H54 (cell line): Measurements from ENCODE around the gene OR5B21.
A peak's percentile ranks its signal among the peaks of the same experiment; 100 is the strongest.

Experiments
- DNase-seq: peaks from one replicate; pipeline ENCODE4 v3.0.0; 2011; ENCODE audit warnings: low spot score, mixed read lengths; ENCODE audit not compliant: insufficient read length
- FAIRE-seq: peaks from 3 replicates; lab custom pipeline; 2011; peaks lifted over from hg19 to GRCh38; lab: Jason Lieb, UNC
- POLR2A ChIP-seq: IDR thresholded peaks from 2 replicates; pipeline ENCODE4 v1.6.1; 2011; ENCODE audit warnings: low read depth, mild to moderate bottlenecking, low read length

Gene OR5B21

DNA sequence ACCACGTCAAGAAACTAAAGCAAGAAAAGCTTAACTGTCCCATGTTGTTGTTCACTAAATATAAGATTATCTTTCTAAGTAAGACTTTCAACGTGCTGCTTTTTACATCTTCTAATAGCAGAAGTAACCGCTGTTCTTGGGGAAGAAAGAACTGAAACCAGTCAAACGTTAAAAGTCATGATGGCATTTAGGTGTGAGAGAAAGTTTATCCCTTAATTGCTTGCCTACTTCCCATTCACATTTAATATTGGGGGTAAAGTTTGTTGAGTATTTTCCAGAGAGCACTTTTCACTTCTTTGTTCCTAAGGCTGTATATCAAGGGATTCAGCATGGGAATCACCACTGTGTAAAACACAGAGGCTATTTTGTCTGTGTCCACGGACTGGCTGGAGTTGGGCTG, 970 bp downstream of the OR5B21 start:
- DNase-seq (no peak), FAIRE-seq (no peak)
- no peak for TF ChIP-seq POLR2A

DNA sequence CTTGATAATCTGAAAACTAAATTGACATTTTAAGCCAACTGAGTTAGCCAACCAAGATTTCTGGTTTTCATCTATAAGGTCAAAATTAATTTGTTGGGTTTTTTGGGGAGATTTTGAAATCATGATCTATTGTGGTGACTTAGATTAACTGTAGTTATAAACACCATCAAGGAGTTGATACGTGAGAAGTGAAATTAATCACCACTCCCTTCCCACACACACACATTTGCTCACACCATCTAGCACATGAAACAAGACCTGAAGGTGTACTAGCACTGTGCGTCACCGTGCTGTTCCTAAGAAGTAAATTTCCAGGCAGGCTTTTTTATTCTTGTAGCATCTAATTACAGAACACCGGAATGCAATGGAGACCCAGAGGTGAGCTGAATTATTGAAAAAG, 2.1 kb downstream of the OR5B21 start:
- TF ChIP-seq POLR2A = no peak

DNA sequence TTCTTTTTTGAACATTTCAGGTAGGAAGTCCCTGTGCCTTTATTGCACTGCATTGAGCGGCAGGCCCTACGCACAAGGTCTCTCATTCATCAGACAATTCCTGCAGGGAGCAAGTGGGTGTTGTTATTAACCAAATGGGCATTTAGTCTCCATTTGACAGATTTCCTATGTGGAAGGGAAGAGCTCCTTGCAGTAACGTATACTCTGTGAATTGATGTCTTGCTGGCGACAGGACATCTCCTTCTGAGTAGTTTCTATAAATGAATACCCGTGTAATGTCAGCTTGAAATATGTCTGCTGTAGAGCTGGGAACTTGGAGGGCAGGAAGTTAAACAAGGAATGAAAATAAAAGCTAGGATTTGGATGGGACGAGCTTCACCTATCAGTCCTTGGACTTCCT, 3.7 kb downstream of the OR5B21 start:
- no peak for DNase-seq
- FAIRE-seq = no peak
- TF ChIP-seq POLR2A = no peak

More for the DNA sequence above, 2.1 kb downstream of the OR5B21 start:
- DNase-seq (no peak), FAIRE-seq (no peak)

DNA sequence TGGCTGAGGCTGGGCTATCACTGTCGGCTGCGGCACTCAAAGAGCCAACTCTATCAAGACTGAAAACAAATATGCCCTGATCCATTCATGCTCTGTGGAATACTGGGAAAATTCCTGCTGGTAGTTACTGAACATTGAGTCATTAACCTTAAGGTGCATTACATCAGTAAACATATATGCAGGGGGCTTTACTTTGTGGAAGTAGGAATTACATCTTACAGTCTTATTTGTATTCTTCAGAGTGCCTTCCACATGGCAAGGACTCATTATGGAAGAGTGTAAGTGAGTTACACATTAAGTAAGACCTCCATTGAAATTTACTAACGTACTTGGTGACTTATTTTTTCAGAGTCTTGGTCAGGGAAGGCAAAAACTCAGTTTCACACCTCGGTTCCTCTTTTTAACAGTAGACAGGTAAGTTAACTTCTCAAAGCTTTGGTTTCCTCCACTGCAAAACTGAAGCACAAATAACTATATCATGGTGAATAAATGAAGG, 4.5 kb downstream of the OR5B21 start:
- TF ChIP-seq POLR2A = no peak
- peak; percentile 69 for FAIRE-seq
- DNase-seq = no peak

DNA sequence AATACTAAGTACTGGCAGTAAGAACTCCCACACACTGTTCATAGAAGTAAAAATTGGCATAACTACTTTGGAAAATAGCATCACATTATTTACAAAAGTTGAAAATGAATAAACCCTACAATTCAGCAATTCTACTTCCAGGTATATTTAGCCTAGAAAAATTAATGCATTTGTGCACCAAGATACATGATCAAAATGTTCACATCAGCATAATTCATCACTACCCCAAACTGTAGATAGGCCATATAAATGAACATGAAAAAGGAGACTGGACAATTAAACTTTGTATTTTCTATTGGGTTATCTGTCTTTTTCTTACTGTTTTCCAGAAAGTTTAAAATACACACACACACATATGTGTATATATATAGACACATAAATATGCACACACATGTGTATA, 5.9 kb downstream of the OR5B21 start:
- no peak for FAIRE-seq
- DNase-seq = no peak
- no peak for TF ChIP-seq POLR2A

DNA sequence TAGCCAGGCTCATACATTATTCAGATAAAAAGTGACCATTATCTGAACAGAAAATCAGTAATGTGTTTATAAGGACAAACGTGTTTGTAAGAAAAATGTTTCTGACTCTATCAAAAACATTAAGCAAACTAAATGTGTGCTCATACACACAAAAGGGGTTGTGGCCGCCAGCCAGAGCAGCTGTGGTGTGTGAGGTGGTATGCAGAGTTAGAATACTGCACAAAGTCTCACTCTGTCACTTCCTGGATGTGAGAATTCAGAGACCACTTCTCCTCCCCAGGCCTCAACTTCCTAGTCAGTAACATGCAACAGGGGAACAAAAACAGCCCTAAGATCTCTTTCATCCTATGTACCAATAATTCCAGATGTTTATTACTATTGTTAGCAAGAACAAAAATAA, 9.4 kb downstream of the OR5B21 start:
- no peak for DNase-seq
- FAIRE-seq = no peak
- no peak for TF ChIP-seq POLR2A

DNA sequence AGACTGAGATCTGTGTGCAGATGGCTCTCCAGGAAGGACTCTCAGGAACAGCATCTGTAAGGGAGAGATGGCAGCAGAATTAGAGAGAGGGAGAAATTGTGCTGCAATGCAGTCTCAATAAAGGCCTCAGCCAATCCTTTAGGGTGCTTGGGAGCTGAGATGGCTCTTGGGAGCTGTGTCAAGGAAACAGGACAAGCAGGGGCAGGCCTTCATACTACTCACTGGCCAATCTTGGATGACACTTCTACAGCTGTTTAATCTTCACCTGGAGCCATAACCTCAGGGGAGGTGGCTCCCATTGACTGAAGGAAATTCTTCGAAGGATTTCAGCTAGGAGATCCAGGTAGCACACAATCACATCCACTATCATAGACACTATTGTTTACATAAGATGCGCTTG, 10.0 kb downstream of the OR5B21 start:
- no peak for FAIRE-seq
- DNase-seq = no peak
- no peak for TF ChIP-seq POLR2A

DNA sequence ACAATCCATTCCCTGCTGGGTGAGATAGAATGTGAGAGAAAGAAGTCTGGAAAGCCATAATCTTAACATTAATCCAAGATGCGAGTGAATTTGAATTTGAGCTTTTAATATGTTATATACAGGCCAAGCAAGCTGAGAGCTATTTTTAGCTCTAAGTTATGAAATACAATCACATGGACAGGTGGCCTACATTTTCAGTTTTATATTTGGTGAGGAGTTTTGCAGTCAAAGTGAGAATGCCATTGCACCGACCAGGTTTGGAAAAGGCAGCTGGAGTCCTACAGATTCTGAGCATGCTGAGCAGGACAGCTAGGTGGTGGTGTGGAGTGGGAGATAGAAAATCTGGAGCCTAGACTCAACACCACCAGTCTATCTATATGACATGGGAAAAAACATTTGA, 12.0 kb downstream of the OR5B21 start:
- FAIRE-seq (no peak), DNase-seq (no peak)
- TF ChIP-seq POLR2A = no peak

DNA sequence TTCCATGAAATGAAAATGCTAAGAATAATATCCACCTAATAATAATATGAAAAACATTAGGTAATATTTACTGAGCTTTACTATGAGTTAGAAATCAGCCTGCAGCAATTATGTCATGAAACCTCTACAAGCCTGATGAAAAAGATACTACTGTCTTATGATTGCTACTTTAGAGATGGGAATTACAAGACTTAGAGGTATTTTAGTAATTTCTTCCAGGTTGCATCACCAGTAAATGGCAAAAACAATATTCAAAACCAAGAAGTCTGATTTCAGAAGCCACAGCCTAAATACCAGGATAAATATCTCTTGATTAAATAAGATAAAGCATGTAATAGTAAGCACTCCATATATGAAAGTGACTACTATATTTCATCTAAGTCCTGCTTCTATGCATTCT, 13.8 kb downstream of the OR5B21 start:
- FAIRE-seq = no peak
- no peak for TF ChIP-seq POLR2A
- no peak for DNase-seq

DNA sequence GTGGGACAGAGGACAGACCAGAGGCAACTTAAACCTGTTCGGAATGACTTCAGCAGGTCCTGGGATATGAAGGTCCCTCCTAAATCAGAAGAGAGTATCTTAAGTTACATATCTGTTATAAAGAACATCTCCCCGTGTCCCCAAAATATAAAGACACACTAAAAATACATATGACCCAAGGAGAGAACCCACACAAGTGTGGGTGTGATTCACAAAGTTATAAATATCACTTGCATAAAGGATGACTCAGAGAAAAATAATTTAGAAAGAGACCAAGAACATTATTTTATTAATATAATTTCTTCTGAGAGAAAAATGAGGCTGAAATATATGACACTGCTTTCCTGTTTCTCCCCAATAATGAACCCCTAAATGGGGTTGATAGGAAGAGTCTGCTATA, 14.2 kb downstream of the OR5B21 start:
- DNase-seq (no peak), FAIRE-seq (no peak)
- no peak for TF ChIP-seq POLR2A

DNA sequence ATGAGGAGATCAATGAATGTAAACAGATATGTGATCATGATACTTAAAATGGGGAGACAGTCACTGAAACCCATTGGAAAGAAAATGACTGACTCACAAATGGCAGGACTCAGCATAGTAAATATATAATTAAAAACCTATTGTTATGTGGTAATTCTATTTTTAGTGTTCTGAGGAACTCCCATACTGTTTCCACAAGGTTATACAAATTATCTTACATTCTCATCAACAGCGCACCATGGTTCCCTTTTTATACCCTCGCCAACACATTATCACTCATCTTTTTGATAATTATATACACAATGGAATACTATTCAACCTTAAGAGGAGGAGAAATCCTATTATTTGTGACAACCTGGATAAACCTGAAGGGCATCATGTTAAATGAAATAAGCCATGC, 17.1 kb downstream of the OR5B21 start:
- TF ChIP-seq POLR2A = no peak
- DNase-seq = no peak
- no peak for FAIRE-seq

DNA sequence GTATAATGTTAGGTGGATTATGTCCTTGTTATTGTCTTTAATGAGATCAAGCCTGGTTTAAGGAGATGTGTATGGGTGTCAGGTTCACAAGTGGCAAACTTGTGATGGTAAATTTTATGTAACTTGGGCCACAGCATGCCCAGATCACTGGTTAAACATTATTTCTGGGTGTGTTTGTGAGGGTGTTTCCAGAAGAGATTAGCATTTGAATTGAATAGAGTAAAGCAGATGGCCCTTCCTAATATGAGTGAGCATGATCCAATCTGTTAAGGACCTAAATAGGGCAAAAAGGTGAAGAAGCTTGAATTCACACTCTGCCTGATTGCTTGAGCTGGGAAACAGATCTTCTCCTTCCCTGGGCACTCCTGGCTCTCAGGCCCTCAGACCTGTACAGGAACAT, 20.7 kb downstream of the OR5B21 start:
- FAIRE-seq = no peak
- no peak for TF ChIP-seq POLR2A
- DNase-seq = no peak

DNA sequence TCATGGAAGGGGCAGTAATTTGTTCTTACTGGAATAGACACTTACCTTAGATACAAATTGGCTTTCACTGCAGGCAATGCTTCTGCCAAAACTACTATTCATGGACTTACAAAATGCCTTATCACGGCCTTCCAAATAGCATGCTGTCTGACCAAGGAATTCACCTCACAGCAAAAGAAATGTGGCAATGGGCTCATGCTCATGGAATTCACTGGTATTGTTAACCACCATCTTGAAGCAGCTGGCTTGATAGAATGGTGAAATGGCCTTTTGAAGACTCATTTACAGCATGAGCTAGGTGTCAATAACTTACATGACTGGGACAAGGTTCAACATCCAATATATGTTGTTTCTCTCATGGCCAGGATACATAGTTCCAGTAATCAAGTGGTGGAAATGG, 21.9 kb downstream of the OR5B21 start:
- no peak for FAIRE-seq
- TF ChIP-seq POLR2A = no peak
- DNase-seq = no peak

DNA sequence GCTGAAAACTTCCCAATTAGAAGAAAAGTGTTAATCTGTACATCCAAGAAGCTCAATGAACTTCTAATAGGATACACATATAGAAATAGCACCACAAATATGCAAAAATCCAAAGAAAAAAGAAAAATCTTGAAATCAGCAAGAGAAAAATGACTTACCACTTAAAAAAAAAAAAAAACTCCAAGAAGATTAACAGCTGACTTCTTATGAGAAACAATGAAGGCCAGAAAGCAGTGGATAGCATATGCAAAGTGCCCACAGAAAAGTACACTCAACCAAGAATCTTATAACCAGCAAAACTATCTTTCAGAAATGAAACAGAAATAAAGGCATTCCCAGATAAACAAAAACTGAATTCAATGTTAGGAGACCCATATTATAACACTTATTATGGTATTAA, 36.0 kb downstream of the OR5B21 start:
- FAIRE-seq (no peak), DNase-seq (no peak)
- TF ChIP-seq POLR2A = no peak

DNA sequence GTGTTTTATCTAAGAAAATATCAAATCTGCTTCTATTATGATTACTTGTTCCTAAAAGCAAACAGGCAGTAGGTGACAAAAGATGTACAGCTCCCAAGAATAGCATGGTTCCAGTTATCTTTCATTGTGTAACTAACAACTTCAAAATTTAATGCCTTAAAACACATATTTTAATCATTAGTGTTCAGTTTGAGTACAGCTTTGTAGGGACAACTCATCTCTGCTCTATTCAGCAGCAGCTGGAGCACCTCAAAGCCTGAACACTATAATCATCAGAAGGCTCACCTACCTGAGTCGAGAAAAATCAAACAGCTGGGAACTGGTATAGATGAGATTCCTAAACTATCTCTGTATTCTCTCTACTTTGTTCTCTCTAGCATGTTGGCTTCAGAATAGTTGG, 41.6 kb downstream of the OR5B21 start:
- DNase-seq = no peak
- TF ChIP-seq POLR2A = no peak
- FAIRE-seq = no peak

DNA sequence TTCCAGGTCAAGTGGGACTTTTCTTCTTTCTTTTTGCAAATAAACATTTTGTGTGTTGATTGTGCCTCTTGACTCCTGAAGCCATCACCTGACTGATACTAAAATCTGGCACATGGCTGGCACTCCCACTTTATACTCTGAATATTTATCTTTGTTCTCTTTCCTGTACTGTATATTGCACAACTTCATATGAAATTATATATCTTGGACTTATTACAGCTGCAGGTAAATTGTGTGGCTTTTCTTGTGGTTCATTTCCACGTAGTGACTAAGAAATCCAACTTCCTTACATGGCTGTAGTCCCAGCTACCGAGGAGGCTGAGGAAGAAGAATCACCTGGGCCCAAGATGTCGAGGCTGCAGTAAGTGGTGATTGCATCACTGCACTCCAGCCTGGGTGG, 42.2 kb downstream of the OR5B21 start:
- no peak for DNase-seq
- no peak for TF ChIP-seq POLR2A
- FAIRE-seq = no peak
